Fibroblast of mammary gland (primary cell): ENCODE measurements around the gene ATP13A3.

Experiments used
- DNase-seq: peaks from one replicate; pipeline ENCODE4 v3.0.0-alpha.2; 2010; ENCODE audit warnings: low read depth
- H3K4me3 ChIP-seq: 2 replicates; pipeline ENCODE4 v1.5.1; 2011; ENCODE audit warnings: low read depth, mild to moderate bottlenecking, low read length, moderate library complexity; ENCODE audit not compliant: control insufficient read depth
- CTCF ChIP-seq: conservative IDR thresholded peaks from 2 replicates; pipeline ENCODE4 v1.5.1; 2011; ENCODE audit warnings: low read depth, low read length, inconsistent platforms; ENCODE audit not compliant: control insufficient read depth, insufficient read depth

The ATP13A3 gene

GRCh38 chr3:194475138-194475932 lies 11.5 kb downstream of the ATP13A3 start:
- no peak overlapping the region for H3K4me3 ChIP-seq
- no peak for DNase-seq
- TF ChIP-seq CTCF, result no peak

- H3K4me3 ChIP-seq, result no peak overlapping the region
- no peak for TF ChIP-seq CTCF
- no peak for DNase-seq
These were observed 12.1 kb downstream of the ATP13A3 start for GRCh38 chr3:194474675-194475074.

- H3K4me3 ChIP-seq, result no peak overlapping the region
- peak; percentile 100 for TF ChIP-seq CTCF
- DNase-seq, result peak; percentile 85
These were observed 14.4 kb downstream of the ATP13A3 start for GRCh38 chr3:194472290-194472920.

- no peak overlapping the region for H3K4me3 ChIP-seq
- no peak for TF ChIP-seq CTCF
- no peak for DNase-seq
These were observed 14.9 kb downstream of the ATP13A3 start for GRCh38 chr3:194471863-194472262.

- DNase-seq, result no peak
- no peak for TF ChIP-seq CTCF
- H3K4me3 ChIP-seq, result no peak overlapping the region
These were observed 16.2 kb downstream of the ATP13A3 start for GRCh38 chr3:194470615-194471014.

- no peak overlapping the region for H3K4me3 ChIP-seq
- no peak for TF ChIP-seq CTCF
- DNase-seq, result no peak
These were observed 16.8 kb downstream of the ATP13A3 start for GRCh38 chr3:194469977-194470376.
